SK-N-SH (cell line): ENCODE data around the gene ZNF775.

Experiments
- CTCF ChIP-seq: fragments of 200-600 bp; sonication (generic); IDR thresholded peaks from 2 replicates; pipeline ENCODE4 v1.6.1; 2017; ENCODE audit warnings: antibody characterized with exemption, mild to moderate bottlenecking, moderate library complexity
- ELF1 ChIP-seq: IDR thresholded peaks from 2 replicates; pipeline ENCODE4 v1.4.0; 2012
- GABPA ChIP-seq: IDR thresholded peaks from 2 replicates; pipeline ENCODE4 v1.4.0; 2012; ENCODE audit warnings: low read depth, mild to moderate bottlenecking
- NFIC ChIP-seq: IDR thresholded peaks from 2 replicates; pipeline ENCODE4 v1.4.0; 2012; ENCODE audit warnings: borderline replicate concordance
- POLR2AphosphoS5 ChIP-seq: IDR thresholded peaks from 2 replicates; pipeline ENCODE4 v1.6.1; 2012; ENCODE audit warnings: low read depth, low read length
- RAD21 ChIP-seq: IDR thresholded peaks from 2 replicates; pipeline ENCODE4 v1.6.1; 2012; ENCODE audit warnings: mild to moderate bottlenecking, low read length
- REST ChIP-seq: IDR thresholded peaks from 2 replicates; pipeline ENCODE4 v1.6.1; 2012; ENCODE audit warnings: mild to moderate bottlenecking, low read depth, low read length, moderate library complexity
- RFX5 ChIP-seq: IDR thresholded peaks from 2 replicates; pipeline ENCODE4 v1.6.1; 2012; ENCODE audit warnings: mild to moderate bottlenecking, improper control_type of control experiment, low read length
- TAF1 ChIP-seq: IDR thresholded peaks from 2 replicates; pipeline ENCODE4 v1.6.1; 2012; ENCODE audit warnings: low read depth, mild to moderate bottlenecking, low read length, moderate library complexity, borderline replicate concordance
- TCF12 ChIP-seq: IDR thresholded peaks from 2 replicates; pipeline ENCODE4 v1.4.0; 2012
- TEAD4 ChIP-seq: IDR thresholded peaks from 2 replicates; pipeline ENCODE4 v1.4.0; 2012; ENCODE audit warnings: mild to moderate bottlenecking, borderline replicate concordance; ENCODE audit not compliant: insufficient read depth
- ZBTB33 ChIP-seq: IDR thresholded peaks from 2 replicates; pipeline ENCODE4 v1.4.0; 2012; ENCODE audit warnings: low read depth, borderline replicate concordance

- TF ChIP-seq CTCF (no peak), TEAD4 (no peak), RAD21 (no peak), ELF1 (no peak), GABPA (no peak), TAF1 (no peak), POLR2AphosphoS5 (no peak), TCF12 (no peak), REST (no peak), RFX5 (no peak), ZBTB33 (no peak), NFIC (no peak)
Observed at GRCh38 chr7:150370612-150371071, 8.5 kb upstream of the ZNF775 start.
